HL-60 (cell line): ENCODE measurements around the gene RNF224.

ENCODE experiments used
- POLR2AphosphoS5 ChIP-seq: IDR thresholded peaks from 2 replicates; pipeline ENCODE4 v1.6.1; 2012; ENCODE audit warnings: low read depth
- TF ChIP-seq, protein P1 (sequence below): IDR thresholded peaks from one replicate; pipeline ENCODE4 v1.5.1; 2011; ENCODE audit warnings: low read length, control low read depth, inconsistent platforms; ENCODE audit not compliant: insufficient read depth
- TF ChIP-seq, protein P2 (sequence below): IDR thresholded peaks from 2 replicates; pipeline ENCODE4 v1.6.1; 2012; ENCODE audit warnings: low read depth; ENCODE audit not compliant: insufficient replicate concordance

DNA sequence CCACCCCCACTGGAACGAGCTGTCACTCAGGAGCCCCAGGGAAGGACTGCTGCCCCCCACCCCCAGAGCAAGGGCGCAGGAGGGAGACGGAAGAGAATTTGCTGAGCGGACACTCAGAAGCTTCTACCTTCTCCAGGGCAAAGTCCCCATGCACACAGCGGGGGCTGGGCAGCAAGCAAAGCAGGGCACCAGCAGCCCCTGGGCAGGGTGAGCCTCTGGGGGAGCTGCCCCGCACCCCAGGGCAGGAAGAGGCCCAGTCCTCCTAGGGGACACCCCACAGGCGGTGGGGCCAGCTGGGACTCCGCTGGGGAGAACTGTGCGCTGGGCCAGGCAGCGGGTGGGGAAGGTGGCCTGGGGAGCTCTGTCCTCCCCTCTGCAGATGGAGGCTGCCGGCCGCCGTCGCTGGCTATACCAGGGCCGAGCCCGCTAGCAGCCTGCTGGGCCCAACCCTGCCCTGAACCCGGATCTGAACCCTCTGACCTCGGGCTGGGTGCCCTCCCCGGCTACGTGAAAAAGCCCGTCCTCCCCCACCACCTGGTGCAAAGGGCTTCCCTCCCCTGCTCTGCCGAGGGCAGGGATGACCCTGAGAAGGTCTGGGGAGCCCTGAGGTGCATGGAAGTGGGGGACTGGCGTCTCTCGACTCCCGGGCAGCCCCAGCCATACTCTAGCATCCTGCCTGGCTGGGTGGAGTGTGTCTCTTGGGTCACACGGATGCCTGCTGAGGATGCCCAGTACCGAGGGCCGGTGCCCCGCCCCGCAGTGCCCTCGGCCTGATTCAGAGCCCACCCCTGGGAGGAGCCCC lies 2.8 kb downstream of the RNF224 start:
- TF ChIP-seq, protein P1, sequence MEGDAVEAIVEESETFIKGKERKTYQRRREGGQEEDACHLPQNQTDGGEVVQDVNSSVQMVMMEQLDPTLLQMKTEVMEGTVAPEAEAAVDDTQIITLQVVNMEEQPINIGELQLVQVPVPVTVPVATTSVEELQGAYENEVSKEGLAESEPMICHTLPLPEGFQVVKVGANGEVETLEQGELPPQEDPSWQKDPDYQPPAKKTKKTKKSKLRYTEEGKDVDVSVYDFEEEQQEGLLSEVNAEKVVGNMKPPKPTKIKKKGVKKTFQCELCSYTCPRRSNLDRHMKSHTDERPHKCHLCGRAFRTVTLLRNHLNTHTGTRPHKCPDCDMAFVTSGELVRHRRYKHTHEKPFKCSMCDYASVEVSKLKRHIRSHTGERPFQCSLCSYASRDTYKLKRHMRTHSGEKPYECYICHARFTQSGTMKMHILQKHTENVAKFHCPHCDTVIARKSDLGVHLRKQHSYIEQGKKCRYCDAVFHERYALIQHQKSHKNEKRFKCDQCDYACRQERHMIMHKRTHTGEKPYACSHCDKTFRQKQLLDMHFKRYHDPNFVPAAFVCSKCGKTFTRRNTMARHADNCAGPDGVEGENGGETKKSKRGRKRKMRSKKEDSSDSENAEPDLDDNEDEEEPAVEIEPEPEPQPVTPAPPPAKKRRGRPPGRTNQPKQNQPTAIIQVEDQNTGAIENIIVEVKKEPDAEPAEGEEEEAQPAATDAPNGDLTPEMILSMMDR: no peak
- no peak for TF ChIP-seq POLR2AphosphoS5
- TF ChIP-seq, protein P2, sequence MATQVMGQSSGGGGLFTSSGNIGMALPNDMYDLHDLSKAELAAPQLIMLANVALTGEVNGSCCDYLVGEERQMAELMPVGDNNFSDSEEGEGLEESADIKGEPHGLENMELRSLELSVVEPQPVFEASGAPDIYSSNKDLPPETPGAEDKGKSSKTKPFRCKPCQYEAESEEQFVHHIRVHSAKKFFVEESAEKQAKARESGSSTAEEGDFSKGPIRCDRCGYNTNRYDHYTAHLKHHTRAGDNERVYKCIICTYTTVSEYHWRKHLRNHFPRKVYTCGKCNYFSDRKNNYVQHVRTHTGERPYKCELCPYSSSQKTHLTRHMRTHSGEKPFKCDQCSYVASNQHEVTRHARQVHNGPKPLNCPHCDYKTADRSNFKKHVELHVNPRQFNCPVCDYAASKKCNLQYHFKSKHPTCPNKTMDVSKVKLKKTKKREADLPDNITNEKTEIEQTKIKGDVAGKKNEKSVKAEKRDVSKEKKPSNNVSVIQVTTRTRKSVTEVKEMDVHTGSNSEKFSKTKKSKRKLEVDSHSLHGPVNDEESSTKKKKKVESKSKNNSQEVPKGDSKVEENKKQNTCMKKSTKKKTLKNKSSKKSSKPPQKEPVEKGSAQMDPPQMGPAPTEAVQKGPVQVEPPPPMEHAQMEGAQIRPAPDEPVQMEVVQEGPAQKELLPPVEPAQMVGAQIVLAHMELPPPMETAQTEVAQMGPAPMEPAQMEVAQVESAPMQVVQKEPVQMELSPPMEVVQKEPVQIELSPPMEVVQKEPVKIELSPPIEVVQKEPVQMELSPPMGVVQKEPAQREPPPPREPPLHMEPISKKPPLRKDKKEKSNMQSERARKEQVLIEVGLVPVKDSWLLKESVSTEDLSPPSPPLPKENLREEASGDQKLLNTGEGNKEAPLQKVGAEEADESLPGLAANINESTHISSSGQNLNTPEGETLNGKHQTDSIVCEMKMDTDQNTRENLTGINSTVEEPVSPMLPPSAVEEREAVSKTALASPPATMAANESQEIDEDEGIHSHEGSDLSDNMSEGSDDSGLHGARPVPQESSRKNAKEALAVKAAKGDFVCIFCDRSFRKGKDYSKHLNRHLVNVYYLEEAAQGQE: no peak
